ENCODE measurements around the gene SPX.

SPX gene

GRCh38 chr12:21526053-21526452, at the start of gene SPX:
TSS of gene SPX (plus strand) at chr12:21526296. CDS start at chr12:21526473, 177 bp downstream.
- DNase-seq, result no peak

GRCh38 chr12:21476949-21477348, 49.1 kb upstream of the SPX start:
- DNase-seq, result no peak

- DNase-seq, result no peak
Observed at GRCh38 chr12:21478756-21479455, 47.2 kb upstream of the SPX start.

GRCh38 chr12:21483531-21483930, 42.6 kb upstream of the SPX start:
- no peak for DNase-seq

GRCh38 chr12:21485998-21486397, 40.1 kb upstream of the SPX start:
- DNase-seq, result no peak

- no peak for DNase-seq
Observed at GRCh38 chr12:21499765-21500164, 26.3 kb upstream of the SPX start.

- DNase-seq, result peak in 1 of 2 experiments; percentile 25
Observed at GRCh38 chr12:21500786-21501257, 25.3 kb upstream of the SPX start.

GRCh38 chr12:21501258-21502163, 24.6 kb upstream of the SPX start, which contains the start of the genes GOLT1B and RECQL:
TSS of gene GOLT1B (plus strand) at chr12:21501789. CDS start at chr12:21501924, 135 bp downstream.
TSS of gene RECQL (minus strand) at chr12:21501635. CDS start at chr12:21499570, 2,065 bp downstream.
- peak; percentile 91 to 97 for DNase-seq

GRCh38 chr12:21502164-21502496, 24.0 kb upstream of the SPX start:
- peak; percentile 2 to 35 for DNase-seq

GRCh38 chr12:21502872-21503271, 23.2 kb upstream of the SPX start:
- no peak for DNase-seq

GRCh38 chr12:21505888-21506287, 20.2 kb upstream of the SPX start:
- DNase-seq, result no peak

GRCh38 chr12:21507849-21508248, 18.2 kb upstream of the SPX start:
- DNase-seq, result no peak

GRCh38 chr12:21509768-21510167, 16.3 kb upstream of the SPX start:
- no peak for DNase-seq

GRCh38 chr12:21516281-21516680, 9.8 kb upstream of the SPX start:
- DNase-seq, result no peak

GRCh38 chr12:21518451-21518850, 7.6 kb upstream of the SPX start:
- no peak for DNase-seq

- no peak for DNase-seq
Observed at GRCh38 chr12:21521541-21521940, 4.6 kb upstream of the SPX start.

- DNase-seq, result no peak
Observed at GRCh38 chr12:21523148-21523547, 2.9 kb upstream of the SPX start.

GRCh38 chr12:21526721-21527345, 737 bp downstream of the SPX start:
- DNase-seq, result no peak

- DNase-seq, result peak; percentile 29 to 79
Observed at GRCh38 chr12:21527451-21528180, 1.5 kb downstream of the SPX start.

GRCh38 chr12:21528953-21529352, 2.9 kb downstream of the SPX start:
- DNase-seq, result no peak

GRCh38 chr12:21529456-21529855, 3.4 kb downstream of the SPX start:
- DNase-seq, result no peak

GRCh38 chr12:21538061-21538653, 12.1 kb downstream of the SPX start:
- DNase-seq, result no peak
